ENCODE results near the gene DGAT2.

The DGAT2 gene

DNA sequence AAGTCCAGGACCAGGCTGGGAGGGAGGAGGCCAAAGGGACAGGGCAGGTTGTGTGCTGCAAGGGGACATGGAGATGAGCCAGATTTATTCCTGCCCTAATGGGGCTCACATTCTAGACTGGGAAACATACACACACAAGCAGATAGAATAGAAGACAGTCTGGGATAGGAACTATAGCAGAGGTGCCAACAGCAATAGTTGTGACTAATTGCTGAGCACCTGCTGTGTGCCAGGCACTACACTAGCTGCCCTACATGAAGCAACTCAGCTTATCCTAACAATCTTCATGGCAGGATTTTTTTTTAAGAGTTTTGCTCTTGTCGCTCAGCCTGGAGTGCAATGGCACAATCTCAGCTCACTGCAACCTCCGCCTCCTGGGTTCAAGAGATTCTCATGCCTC, 39.6 kb upstream of the DGAT2 start:
- no peak for DNase-seq (ENCODE audit: low read depth)
- no peak overlapping the region for H3K4me3 ChIP-seq (ENCODE audit: low read depth, low read length)
- TF ChIP-seq, protein P1, sequence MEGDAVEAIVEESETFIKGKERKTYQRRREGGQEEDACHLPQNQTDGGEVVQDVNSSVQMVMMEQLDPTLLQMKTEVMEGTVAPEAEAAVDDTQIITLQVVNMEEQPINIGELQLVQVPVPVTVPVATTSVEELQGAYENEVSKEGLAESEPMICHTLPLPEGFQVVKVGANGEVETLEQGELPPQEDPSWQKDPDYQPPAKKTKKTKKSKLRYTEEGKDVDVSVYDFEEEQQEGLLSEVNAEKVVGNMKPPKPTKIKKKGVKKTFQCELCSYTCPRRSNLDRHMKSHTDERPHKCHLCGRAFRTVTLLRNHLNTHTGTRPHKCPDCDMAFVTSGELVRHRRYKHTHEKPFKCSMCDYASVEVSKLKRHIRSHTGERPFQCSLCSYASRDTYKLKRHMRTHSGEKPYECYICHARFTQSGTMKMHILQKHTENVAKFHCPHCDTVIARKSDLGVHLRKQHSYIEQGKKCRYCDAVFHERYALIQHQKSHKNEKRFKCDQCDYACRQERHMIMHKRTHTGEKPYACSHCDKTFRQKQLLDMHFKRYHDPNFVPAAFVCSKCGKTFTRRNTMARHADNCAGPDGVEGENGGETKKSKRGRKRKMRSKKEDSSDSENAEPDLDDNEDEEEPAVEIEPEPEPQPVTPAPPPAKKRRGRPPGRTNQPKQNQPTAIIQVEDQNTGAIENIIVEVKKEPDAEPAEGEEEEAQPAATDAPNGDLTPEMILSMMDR (conservative IDR thresholded peaks at IDR 0.05; ENCODE audit: low read depth, low read length): no peak

DNA sequence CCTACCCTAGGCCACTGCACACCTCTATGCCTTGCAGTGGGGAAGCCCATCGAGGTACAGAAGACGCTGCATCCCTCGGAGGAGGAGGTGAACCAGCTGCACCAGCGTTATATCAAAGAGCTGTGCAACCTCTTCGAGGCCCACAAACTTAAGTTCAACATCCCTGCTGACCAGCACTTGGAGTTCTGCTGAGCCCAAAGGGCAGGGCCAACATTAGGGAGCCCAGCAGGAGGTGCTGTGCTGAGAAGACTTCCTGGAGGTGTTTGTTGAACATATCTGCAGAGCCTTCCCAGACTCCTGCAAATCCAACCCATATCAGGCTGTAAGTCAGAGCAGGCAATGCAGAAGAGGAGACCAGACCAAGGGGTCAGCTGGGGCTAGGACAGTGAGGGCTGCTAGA, 37.5 kb upstream of the DGAT2 start:
- no peak for DNase-seq (ENCODE audit: low read depth)
- TF ChIP-seq, protein P1 (conservative IDR thresholded peaks at IDR 0.05; ENCODE audit: low read depth, low read length): no peak
- H3K4me3 ChIP-seq (ENCODE audit: low read depth, low read length): no peak overlapping the region

DNA sequence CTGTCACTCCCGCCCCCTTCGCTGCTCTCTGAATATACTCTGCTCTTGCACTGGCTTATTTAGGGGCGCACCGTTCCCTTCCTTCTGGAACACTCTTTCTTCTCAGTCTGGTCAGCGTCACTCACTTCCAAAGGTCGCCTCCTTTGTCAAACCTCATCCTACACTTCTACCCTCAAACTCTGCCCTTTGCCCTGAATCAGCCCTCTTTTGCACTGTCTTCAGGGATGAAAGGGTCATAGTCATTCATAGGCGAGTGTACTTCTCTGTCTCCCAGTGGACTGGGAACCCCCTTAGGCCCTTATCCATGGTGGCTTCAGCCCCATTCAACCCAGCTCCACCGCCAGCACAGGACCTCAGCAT, 35.5 kb upstream of the DGAT2 start:
- H3K4me3 ChIP-seq (ENCODE audit: low read depth, low read length): no peak overlapping the region
- DNase-seq (ENCODE audit: low read depth): no peak
- TF ChIP-seq, protein P1 (conservative IDR thresholded peaks at IDR 0.05; ENCODE audit: low read depth, low read length): no peak

DNA sequence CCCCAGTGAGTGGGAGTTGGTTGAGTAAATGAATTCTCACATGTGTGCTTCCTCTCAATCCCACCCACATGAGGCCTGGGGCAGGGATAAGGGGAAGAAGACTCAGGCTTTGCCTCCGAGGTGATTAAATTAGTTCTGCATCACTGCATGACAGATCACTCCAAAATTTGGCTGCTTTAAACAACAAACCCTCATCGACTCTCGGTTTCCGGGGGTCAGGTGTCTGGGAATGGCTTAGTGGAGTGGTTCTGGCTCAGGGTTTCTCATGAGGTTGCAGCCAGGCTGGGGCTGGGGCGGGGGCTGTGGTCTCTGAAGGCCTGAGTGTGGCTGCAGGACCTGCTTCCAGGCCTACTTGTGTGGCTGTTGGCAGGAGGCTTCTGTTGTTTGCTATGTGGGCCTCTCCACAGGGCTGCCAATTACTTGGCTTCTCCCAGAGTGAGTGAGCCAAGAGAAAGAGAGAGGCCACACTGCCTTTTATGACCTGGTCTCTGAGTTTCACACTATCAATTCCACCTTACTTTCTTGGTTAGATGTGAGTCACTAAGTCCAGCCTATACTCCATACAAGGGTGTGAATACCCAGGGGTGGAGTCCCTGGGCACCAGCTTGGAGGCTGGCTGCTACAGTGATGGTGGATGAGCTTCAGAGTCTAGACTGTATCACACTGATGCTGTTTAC, 35.0 kb upstream of the DGAT2 start:
- H3K4me3 ChIP-seq (ENCODE audit: low read depth, low read length): no peak overlapping the region
- DNase-seq (ENCODE audit: low read depth): no peak
- TF ChIP-seq, protein P1 (conservative IDR thresholded peaks at IDR 0.05; ENCODE audit: low read depth, low read length): no peak

DNA sequence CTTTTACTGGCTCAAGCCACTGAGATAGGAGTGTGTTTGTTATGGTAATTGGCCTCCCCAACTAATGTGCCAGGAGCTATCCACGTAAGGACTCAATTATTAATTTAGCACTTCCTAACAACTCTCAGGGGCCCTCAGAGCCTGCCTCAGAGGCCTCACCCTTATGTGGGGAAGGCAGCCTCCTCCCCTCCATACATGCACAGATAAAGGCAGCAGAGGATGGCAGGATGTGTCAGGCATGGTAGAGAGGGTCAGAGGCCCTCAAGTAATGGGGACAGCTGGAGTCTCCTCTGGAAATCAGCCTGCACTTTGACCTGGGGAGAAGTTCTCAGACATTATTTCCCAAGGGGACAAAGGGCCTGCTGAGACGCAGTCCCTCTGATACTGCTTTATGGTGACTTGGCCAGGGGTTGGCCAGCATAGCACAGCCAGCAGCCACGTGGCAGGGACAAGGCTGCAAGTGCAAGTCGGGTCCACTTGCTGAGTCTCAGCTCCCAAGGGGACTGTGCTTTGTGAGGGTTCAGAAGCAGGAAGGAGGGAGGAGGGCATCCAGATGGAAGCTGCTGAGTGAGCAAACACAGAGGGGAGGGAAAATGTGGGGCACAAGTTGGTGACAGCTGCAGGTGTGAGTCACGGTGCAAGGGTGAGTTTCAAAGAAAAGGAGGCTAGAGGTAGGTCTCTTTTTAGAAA, 33.9 kb upstream of the DGAT2 start:
- no peak for DNase-seq (ENCODE audit: low read depth)
- TF ChIP-seq, protein P1 (conservative IDR thresholded peaks at IDR 0.05; ENCODE audit: low read depth, low read length): no peak
- H3K4me3 ChIP-seq (ENCODE audit: low read depth, low read length): no peak overlapping the region

DNA sequence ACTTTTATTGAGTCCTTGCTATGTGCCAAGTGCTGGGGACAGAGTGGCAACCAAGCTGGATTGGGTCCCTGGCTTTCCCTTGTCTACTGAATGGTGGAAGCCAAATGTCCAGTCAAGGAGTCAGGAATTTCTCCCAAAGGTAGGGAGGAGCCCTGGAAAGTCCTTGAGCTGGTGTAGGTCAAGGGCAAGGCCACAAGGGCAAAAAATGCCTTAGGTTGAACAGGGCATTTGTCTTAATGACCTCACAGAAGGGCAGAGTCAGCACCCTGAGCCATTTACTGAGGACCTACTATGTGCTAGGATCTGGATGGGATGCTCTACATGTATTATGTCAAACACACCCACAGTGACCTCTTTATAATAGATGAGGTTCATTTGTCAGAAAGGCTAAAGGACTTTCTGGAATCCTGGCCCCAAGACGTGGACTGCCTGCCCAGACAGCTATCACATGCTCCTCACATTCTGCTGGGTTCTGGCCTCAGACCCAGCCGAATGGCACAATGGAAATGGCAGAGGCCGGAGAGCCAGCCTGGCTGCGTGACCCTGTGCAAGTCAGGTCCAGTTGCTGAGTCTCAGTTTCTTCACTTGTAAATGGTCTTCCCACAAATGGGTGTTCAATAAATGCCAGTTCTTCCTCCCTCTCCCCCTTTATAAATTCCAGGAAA, 33.3 kb upstream of the DGAT2 start:
- no peak for DNase-seq (ENCODE audit: low read depth)
- TF ChIP-seq, protein P1 (conservative IDR thresholded peaks at IDR 0.05; ENCODE audit: low read depth, low read length): no peak
- H3K4me3 ChIP-seq (ENCODE audit: low read depth, low read length): no peak overlapping the region
